Measurements from ENCODE around the gene GPR84. TPM values are rescaled to one million over a fixed set of nuclear protein-coding genes. Genes with fewer than 3 reads are reported as not detected.
"Not testable (repeated sequence)": the region's sequence is repeated elsewhere in the genome, so short reads cannot be mapped to it uniquely, and the experiment has no call there.

GPR84 gene
- total RNA-seq, 4 donors from 2014 or later = not detected

DNA sequence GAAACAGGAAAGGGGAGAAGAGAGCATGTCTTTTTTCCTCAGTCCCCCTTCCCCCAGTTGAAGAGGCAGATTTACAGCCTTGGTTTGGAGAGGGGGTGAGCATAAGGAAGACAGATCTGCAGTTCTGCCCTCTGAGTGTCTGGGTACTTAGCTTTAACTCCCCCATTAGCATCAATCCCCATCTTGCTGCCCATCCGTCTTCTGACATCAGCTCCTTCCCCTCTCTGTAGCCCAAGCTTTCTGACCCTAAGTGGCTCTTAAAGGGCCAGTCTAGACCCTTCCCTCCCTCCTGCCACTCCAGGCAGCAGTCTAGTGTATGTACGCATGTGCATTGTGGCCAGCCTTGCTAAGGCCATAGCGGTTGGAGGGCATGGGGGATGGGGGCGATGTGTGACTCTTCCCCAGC, 7.3 kb downstream of the GPR84 start:
- in situ Hi-C loops (cut with MboI; ENCODE audit: low pct_ligation_motif_present in 1 of 4, low pct_unique_long_range_greater_than_20kb in 1 of 4, low sequenced_read_pairs in 3 of 4) = no loop called here
- 88 to 97% methylated on average over 4 of the region's 4 CpGs for WGBS, 2 donors (ENCODE audit: low coverage in 1 of 2)
- no peaks in the 10 kb centered on the region for H3K27me3 ChIP-seq
- no peak for DNase-seq
- H3K4me3 ChIP-seq = no peak overlapping the region
- TF ChIP-seq POLR2AphosphoS5 (IDR thresholded peaks at IDR 0.05) (no peak), POLR2A (IDR thresholded peaks at IDR 0.05) (no peak), EP300 (IDR thresholded peaks at IDR 0.05; ENCODE audit: low read depth) (no peak)
- TF ChIP-seq, protein P1, sequence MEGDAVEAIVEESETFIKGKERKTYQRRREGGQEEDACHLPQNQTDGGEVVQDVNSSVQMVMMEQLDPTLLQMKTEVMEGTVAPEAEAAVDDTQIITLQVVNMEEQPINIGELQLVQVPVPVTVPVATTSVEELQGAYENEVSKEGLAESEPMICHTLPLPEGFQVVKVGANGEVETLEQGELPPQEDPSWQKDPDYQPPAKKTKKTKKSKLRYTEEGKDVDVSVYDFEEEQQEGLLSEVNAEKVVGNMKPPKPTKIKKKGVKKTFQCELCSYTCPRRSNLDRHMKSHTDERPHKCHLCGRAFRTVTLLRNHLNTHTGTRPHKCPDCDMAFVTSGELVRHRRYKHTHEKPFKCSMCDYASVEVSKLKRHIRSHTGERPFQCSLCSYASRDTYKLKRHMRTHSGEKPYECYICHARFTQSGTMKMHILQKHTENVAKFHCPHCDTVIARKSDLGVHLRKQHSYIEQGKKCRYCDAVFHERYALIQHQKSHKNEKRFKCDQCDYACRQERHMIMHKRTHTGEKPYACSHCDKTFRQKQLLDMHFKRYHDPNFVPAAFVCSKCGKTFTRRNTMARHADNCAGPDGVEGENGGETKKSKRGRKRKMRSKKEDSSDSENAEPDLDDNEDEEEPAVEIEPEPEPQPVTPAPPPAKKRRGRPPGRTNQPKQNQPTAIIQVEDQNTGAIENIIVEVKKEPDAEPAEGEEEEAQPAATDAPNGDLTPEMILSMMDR (IDR thresholded peaks at IDR 0.05) = no peak
- H3K4me1 ChIP-seq = peaks cover 10 to 60% (median 35%) of the 10 kb centered on the region in 4 donors
- no peaks in the 10 kb centered on the region for H3K9me3 ChIP-seq
- peak overlapping the region; percentile 36 to 88 (median 62) for H3K27ac ChIP-seq
- no peaks in the 10 kb centered on the region for H3K36me3 ChIP-seq
- intact Hi-C loops (cut with DNase I; ENCODE audit: low total_unique reads) = no loop called here

DNA sequence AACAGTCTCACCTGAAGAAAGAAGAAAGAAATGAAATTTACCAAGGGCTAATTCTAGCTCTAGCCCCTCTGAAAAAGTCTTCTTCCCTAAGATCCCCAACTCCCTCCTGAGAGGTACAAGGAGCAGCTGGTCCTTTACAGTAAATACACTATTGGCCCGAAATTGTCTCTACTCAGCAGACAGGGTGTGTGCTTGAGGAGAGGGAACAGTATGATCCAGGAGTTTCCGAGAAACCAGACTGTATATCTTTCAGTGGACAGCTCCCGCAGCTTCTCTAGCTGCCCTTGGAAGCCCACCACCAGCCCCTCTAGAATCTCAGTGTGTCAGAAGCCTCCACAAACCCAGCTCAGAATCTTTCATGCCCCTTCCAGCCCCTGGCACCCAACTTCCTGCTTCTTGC, 8.1 kb downstream of the GPR84 start:
- H3K9me3 ChIP-seq = no peaks in the 10 kb centered on the region
- in situ Hi-C loops (cut with MboI; ENCODE audit: low pct_ligation_motif_present in 1 of 4, low pct_unique_long_range_greater_than_20kb in 1 of 4, low sequenced_read_pairs in 3 of 4) = no loop called here
- DNase-seq = no peak
- intact Hi-C loops (cut with DNase I; ENCODE audit: low total_unique reads) = no loop called here
- no peaks in the 10 kb centered on the region for H3K36me3 ChIP-seq
- 59% methylated on average over 3 of the region's 3 CpGs; no CpG with 5 or more reads in 1 of the 2 donors for WGBS, 2 donors (ENCODE audit: low coverage in 1 of 2)
- H3K27ac ChIP-seq = peak overlapping the region; percentile 36 to 88 (median 58)
- H3K4me1 ChIP-seq = peaks cover 10 to 67% (median 35%) of the 10 kb centered on the region in 4 donors
- H3K4me3 ChIP-seq = no peak overlapping the region
- peak in 1 of 3 donors; percentile 56 for TF ChIP-seq POLR2AphosphoS5 (IDR thresholded peaks at IDR 0.05)
- TF ChIP-seq, protein P1 (IDR thresholded peaks at IDR 0.05) = no peak
- TF ChIP-seq POLR2A (IDR thresholded peaks at IDR 0.05) = no peak
- peak; percentile 20 for TF ChIP-seq EP300 (IDR thresholded peaks at IDR 0.05; ENCODE audit: low read depth)
- no peaks in the 10 kb centered on the region for H3K27me3 ChIP-seq

- TF ChIP-seq, protein P1 (IDR thresholded peaks at IDR 0.05) = no peak
- Histone ChIP-seq H3K27ac (peak overlapping the region; percentile 36 to 88 (median 58)), H3K27me3 (no peaks in the 10 kb centered on the region), H3K4me3 (no peak overlapping the region), H3K36me3 (peaks cover 0 to 6% (median under 1%) of the 10 kb centered on the region in 4 donors), H3K9me3 (no peaks in the 10 kb centered on the region), H3K4me1 (peaks cover 10 to 61% (median 34%) of the 10 kb centered on the region in 4 donors)
- DNase-seq = no peak
- intact Hi-C loops (cut with DNase I; ENCODE audit: low total_unique reads) = no loop called here
- 74 to 85% methylated on average over 5 to 6 of the region's 6 CpGs for WGBS, 2 donors (ENCODE audit: low coverage in 1 of 2)
- in situ Hi-C loops (cut with MboI; ENCODE audit: low pct_ligation_motif_present in 1 of 4, low pct_unique_long_range_greater_than_20kb in 1 of 4, low sequenced_read_pairs in 3 of 4) = no loop called here
Measured at GRCh38 chr12:54355104-54355815, 9.0 kb downstream of the GPR84 start.

- peak overlapping the region in 2 of 4 donors; percentile 72 to 86 for H3K27ac ChIP-seq
- H3K9me3 ChIP-seq; intact Hi-C loops (cut with DNase I; ENCODE audit: low total_unique reads); DNase-seq; H3K27me3 ChIP-seq; in situ Hi-C loops (cut with MboI; ENCODE audit: low pct_ligation_motif_present in 1 of 4, low pct_unique_long_range_greater_than_20kb in 1 of 4, low sequenced_read_pairs in 3 of 4); H3K4me3 ChIP-seq: not testable (repeated sequence)
- H3K36me3 ChIP-seq = peaks cover 0 to 15% (median 5%) of the 10 kb centered on the region in 4 donors
- 61 to 83% methylated on average over 5 to 7 of the region's 7 CpGs for WGBS, 2 donors (ENCODE audit: low coverage in 1 of 2)
- peaks cover 10 to 52% (median 30%) of the 10 kb centered on the region in 4 donors for H3K4me1 ChIP-seq
Measured at GRCh38 chr12:54354271-54354670, 10.0 kb downstream of the GPR84 start.

Data from transverse colon (tissue), 4 donors.